Measurements from ENCODE around the gene SLC41A2.

DNA sequence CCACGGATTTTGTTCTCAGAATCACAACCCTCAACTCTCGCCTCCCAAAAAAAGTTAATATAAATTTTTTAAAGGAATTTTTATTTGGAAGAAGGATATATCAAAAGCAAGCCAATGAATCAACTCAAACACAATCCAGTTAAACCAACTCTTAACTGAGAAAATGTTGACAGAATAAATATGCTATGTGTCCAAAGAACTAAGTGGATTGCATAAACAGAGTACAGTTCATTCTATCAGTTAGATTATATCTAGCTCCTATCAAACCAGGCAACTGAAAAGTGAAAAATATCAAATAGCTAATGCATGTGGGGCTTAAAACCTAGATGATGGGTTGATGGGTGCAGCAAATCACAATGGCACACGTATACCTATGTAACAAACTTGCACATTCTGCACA lies 16.6 kb downstream of the SLC41A2 start:
- TF ChIP-seq, protein P1, sequence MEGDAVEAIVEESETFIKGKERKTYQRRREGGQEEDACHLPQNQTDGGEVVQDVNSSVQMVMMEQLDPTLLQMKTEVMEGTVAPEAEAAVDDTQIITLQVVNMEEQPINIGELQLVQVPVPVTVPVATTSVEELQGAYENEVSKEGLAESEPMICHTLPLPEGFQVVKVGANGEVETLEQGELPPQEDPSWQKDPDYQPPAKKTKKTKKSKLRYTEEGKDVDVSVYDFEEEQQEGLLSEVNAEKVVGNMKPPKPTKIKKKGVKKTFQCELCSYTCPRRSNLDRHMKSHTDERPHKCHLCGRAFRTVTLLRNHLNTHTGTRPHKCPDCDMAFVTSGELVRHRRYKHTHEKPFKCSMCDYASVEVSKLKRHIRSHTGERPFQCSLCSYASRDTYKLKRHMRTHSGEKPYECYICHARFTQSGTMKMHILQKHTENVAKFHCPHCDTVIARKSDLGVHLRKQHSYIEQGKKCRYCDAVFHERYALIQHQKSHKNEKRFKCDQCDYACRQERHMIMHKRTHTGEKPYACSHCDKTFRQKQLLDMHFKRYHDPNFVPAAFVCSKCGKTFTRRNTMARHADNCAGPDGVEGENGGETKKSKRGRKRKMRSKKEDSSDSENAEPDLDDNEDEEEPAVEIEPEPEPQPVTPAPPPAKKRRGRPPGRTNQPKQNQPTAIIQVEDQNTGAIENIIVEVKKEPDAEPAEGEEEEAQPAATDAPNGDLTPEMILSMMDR (IDR thresholded peaks at IDR 0.05; ENCODE audit: insufficient read depth, low read length, poor library complexity, severe bottlenecking) = no peak
- TF ChIP-seq EZH2phosphoT487 (conservative IDR thresholded peaks at IDR 0.05; ENCODE audit: low read length) = no peak

Measured in SU-DHL-6 (cell line).